Measurements from ENCODE around the gene TCF12. TPM values are rescaled to one million over a fixed set of nuclear protein-coding genes. Genes with fewer than 3 reads are reported as not detected.

The TCF12 gene
- total RNA-seq, 1 donor from 2014 or later, result 149 TPM

DNA sequence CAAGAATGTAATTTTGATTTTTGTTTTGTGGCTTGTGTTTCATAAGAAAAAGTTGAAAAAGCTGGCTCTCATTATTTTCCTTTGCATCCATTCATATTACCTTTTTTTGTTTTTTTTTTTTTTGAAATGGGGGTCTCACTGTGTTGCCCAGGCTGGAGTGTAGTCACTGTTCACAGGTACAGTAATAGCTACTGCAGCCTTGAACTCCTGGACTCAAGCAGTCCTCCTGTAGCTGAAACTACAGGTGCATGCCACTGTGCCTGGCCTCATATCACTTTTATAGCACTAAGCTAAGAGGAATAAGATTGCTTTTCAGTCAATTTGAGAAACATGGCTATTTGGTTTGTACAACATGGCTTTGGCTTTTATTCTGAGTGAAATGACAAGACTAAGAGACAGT lies 49.8 kb downstream of the TCF12 start:
- no peak for TF ChIP-seq EZH2 (IDR thresholded peaks at IDR 0.05)
- TF ChIP-seq EZH2phosphoT487 (IDR thresholded peaks at IDR 0.05), result no peak
- TF ChIP-seq, protein P1, sequence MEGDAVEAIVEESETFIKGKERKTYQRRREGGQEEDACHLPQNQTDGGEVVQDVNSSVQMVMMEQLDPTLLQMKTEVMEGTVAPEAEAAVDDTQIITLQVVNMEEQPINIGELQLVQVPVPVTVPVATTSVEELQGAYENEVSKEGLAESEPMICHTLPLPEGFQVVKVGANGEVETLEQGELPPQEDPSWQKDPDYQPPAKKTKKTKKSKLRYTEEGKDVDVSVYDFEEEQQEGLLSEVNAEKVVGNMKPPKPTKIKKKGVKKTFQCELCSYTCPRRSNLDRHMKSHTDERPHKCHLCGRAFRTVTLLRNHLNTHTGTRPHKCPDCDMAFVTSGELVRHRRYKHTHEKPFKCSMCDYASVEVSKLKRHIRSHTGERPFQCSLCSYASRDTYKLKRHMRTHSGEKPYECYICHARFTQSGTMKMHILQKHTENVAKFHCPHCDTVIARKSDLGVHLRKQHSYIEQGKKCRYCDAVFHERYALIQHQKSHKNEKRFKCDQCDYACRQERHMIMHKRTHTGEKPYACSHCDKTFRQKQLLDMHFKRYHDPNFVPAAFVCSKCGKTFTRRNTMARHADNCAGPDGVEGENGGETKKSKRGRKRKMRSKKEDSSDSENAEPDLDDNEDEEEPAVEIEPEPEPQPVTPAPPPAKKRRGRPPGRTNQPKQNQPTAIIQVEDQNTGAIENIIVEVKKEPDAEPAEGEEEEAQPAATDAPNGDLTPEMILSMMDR (IDR thresholded peaks at IDR 0.05), result no peak
- peaks cover 100% of the 10 kb centered on the region for H3K79me2 ChIP-seq (ENCODE audit: low read depth)
- no peak overlapping the region for H2AFZ ChIP-seq (replicated peaks)
- H3K9ac ChIP-seq, result no peak overlapping the region
- DNase-seq (ENCODE audit: low spot score), result no peak
- H3F3A ChIP-seq (ENCODE audit: low read depth), result peaks cover 10% of the 10 kb centered on the region
- Mint-ChIP-seq H3K27me3 (ENCODE audit: insufficient read depth, low read depth) (no peaks in the 10 kb centered on the region), H3K27ac (no peak overlapping the region), H3K9me3 (peaks cover 8% of the 10 kb centered on the region), H3K36me3 (peaks cover 16% of the 10 kb centered on the region), H3K4me1 (peaks cover 13% of the 10 kb centered on the region), H3K4me3 (no peak overlapping the region)
- H3K36me3 ChIP-seq, result no peaks in the 10 kb centered on the region
- H3K4me2 ChIP-seq, result peak overlapping the region; percentile 24
- no peaks in the 10 kb centered on the region for H3K9me3 ChIP-seq (ENCODE audit: low read depth)
- no peak overlapping the region for H3K4me3 ChIP-seq
- no peak overlapping the region for H3K27ac ChIP-seq
- no peaks in the 10 kb centered on the region for H3K27me3 ChIP-seq
- H4K20me1 ChIP-seq (ENCODE audit: low read depth), result peaks cover 95% of the 10 kb centered on the region
- H3K4me1 ChIP-seq, result peaks cover 24% of the 10 kb centered on the region

DNA sequence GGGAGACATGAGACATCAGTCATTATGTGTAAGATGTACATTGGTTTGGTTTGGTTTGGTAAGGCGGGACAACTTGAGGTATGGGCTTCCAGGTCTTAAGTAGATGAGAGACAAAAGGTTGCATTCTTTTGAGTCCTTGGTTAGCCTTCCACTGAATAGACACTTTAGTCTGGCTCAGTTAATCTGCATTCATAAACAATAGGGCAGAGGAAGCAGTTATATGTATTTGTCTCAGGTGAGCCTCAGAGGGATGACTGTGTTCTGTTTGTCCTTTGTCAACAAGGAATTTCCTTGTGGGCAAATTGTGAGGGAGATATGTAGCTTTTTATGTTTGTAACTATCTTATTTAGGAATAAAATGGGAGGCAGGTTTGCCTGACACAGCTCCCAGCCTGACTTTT lies 50.4 kb downstream of the TCF12 start:
- Mint-ChIP-seq H3K4me3 (no peak overlapping the region), H3K9me3 (peaks cover 8% of the 10 kb centered on the region)

DNA sequence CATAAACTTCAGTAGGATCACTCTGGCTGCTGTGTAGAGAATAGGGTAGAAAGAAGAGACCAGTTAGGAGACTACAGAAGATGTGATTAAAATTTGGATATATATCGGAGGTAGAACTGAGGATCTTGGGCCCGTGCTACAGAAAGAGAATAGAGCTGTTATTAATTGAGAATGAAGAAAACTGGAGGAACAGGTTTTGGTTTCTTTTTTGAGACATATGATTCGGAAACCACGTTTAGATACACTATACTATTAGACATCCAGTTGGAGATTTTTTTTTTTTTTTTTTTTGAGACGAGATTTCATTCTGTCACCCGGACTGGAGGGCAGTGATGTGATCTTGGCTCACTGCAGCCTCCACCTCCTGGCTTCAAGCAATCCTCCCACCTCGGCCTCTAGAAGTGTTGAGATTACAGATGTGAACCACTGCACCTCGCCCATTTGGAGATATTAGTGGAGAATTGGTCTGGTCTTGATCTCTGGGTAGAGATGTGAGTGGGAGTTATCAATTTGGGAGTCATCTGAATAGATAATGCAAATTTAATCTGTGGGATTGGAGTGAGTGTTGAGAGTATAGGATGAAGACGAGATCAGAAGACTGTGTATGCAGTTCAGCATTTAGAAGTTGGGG lies 50.9 kb downstream of the TCF12 start:
- Histone ChIP-seq H3K36me3 (no peaks in the 10 kb centered on the region), H2AFZ (replicated peaks) (no peak overlapping the region), H4K20me1 (ENCODE audit: low read depth) (peaks cover 95% of the 10 kb centered on the region), H3K9ac (no peak overlapping the region), H3K4me2 (peak overlapping the region; percentile 24), H3K79me2 (ENCODE audit: low read depth) (peaks cover 100% of the 10 kb centered on the region), H3K4me3 (no peak overlapping the region), H3F3A (ENCODE audit: low read depth) (peaks cover 10% of the 10 kb centered on the region), H3K4me1 (peaks cover 13% of the 10 kb centered on the region), H3K27ac (no peak overlapping the region), H3K9me3 (ENCODE audit: low read depth) (no peaks in the 10 kb centered on the region), H3K27me3 (no peaks in the 10 kb centered on the region)
- Mint-ChIP-seq H3K4me3 (no peak overlapping the region), H3K4me1 (peaks cover 2% of the 10 kb centered on the region), H3K9me3 (peaks cover 8% of the 10 kb centered on the region), H3K27me3 (ENCODE audit: insufficient read depth, low read depth) (no peaks in the 10 kb centered on the region), H3K27ac (no peak overlapping the region), H3K36me3 (peaks cover 16% of the 10 kb centered on the region)
- no peak for DNase-seq (ENCODE audit: low spot score)
- TF ChIP-seq EZH2 (IDR thresholded peaks at IDR 0.05), result no peak
- no peak for TF ChIP-seq EZH2phosphoT487 (IDR thresholded peaks at IDR 0.05)
- TF ChIP-seq, protein P1 (IDR thresholded peaks at IDR 0.05), result no peak

More for the DNA sequence above, 50.4 kb downstream of the TCF12 start:
- Histone ChIP-seq H3K4me3 (no peak overlapping the region), H3K27ac (no peak overlapping the region), H2AFZ (replicated peaks) (no peak overlapping the region), H3K9ac (no peak overlapping the region), H3K36me3 (no peaks in the 10 kb centered on the region), H3K4me1 (peaks cover 18% of the 10 kb centered on the region), H4K20me1 (ENCODE audit: low read depth) (peaks cover 95% of the 10 kb centered on the region), H3F3A (ENCODE audit: low read depth) (peaks cover 10% of the 10 kb centered on the region), H3K4me2 (peak overlapping the region; percentile 24), H3K27me3 (no peaks in the 10 kb centered on the region), H3K79me2 (ENCODE audit: low read depth) (peaks cover 100% of the 10 kb centered on the region), H3K9me3 (ENCODE audit: low read depth) (no peaks in the 10 kb centered on the region)
- peaks cover 8% of the 10 kb centered on the region for H3K4me1 Mint-ChIP-seq
- no peak overlapping the region for H3K27ac Mint-ChIP-seq
- TF ChIP-seq, protein P1 (IDR thresholded peaks at IDR 0.05), result no peak
- no peak for TF ChIP-seq EZH2phosphoT487 (IDR thresholded peaks at IDR 0.05)
- no peak for TF ChIP-seq EZH2 (IDR thresholded peaks at IDR 0.05)
- H3K36me3 Mint-ChIP-seq, result peaks cover 16% of the 10 kb centered on the region
- no peaks in the 10 kb centered on the region for H3K27me3 Mint-ChIP-seq (ENCODE audit: insufficient read depth, low read depth)
- DNase-seq (ENCODE audit: low spot score), result peak; percentile 55
